HCT116 (cell line): ENCODE results near the gene CIBAR2. TPM values are rescaled to one million over a fixed set of nuclear protein-coding genes. Genes with fewer than 3 reads are reported as not detected.

Experiments used
- EGR1 ChIP-seq: IDR thresholded peaks from 2 replicates; pipeline ENCODE4 v1.6.1; 2012; ENCODE audit warnings: low read depth
- EZH2 ChIP-seq: fragments of 200-600 bp; sonication (generic); IDR thresholded peaks from 2 replicates; pipeline ENCODE4 v1.6.1; 2017; ENCODE audit warnings: antibody characterized with exemption, mixed run types
- EZH2phosphoT487 ChIP-seq: fragments of 200-600 bp; IDR thresholded peaks from 2 replicates; pipeline ENCODE4 v1.6.1; 2018; ENCODE audit warnings: antibody characterized with exemption, borderline replicate concordance
- RAD21 ChIP-seq: IDR thresholded peaks from 2 replicates; pipeline ENCODE4 v1.6.1; 2012; ENCODE audit warnings: low read depth, mild to moderate bottlenecking
- SIN3A ChIP-seq: IDR thresholded peaks from 2 replicates; pipeline ENCODE4 v1.6.1; 2012; ENCODE audit warnings: low read depth
- TCF7L2 ChIP-seq: IDR thresholded peaks from 2 replicates; pipeline ENCODE4 v1.7.0; 2011; ENCODE audit warnings: borderline replicate concordance, inconsistent platforms; ENCODE audit not compliant: insufficient read depth, insufficient read length; ENCODE audit errors: extremely low read depth
- total RNA-seq: library from RNA; stranded (reverse); gene quantifications from one replicate; pipeline ENCODE4 v1.2.1, GENCODE V29; 2021; ENCODE audit not compliant: unreplicated experiment
- TF ChIP-seq, protein P1 (sequence below): IDR thresholded peaks from 2 replicates; pipeline ENCODE4 v1.6.1; 2011; ENCODE audit warnings: mild to moderate bottlenecking, low read length, moderate library complexity; ENCODE audit not compliant: insufficient replicate concordance; ENCODE audit errors: extremely low read depth
- TF ChIP-seq, protein P2 (sequence below): IDR thresholded peaks from 2 replicates; pipeline ENCODE4 v1.6.1; 2012; ENCODE audit warnings: low read depth

The CIBAR2 gene
- total RNA-seq, 1 experiment from 2014 or later, result 0.27 TPM

DNA sequence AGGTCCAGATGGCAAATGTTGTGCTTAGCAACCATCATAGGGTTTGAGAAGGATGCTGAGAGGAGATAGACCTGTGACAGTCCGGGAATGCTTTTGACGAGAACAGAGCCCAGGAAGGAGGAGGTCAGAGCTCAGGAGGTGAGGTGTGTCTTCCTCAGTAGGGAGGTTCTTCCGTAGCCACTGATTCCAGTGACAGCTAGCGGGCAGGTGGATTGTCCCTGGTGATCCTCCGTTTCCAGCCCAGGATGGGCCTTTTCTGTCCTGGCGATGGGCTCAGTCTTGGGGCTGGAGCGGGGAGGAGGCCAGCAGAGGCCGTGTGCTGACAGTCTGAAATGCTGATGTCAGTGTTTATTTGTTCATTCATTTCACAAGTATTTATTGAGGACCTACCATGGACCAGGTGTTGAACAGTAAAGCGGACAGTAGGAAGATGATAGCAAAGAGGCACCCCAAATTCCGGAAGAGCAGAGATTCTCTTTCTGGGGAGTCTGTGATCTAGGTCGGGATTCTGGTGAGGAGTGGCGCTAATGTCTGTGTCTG is 45.9 kb downstream of the CIBAR2 start (continued):
- TF ChIP-seq, protein P1, sequence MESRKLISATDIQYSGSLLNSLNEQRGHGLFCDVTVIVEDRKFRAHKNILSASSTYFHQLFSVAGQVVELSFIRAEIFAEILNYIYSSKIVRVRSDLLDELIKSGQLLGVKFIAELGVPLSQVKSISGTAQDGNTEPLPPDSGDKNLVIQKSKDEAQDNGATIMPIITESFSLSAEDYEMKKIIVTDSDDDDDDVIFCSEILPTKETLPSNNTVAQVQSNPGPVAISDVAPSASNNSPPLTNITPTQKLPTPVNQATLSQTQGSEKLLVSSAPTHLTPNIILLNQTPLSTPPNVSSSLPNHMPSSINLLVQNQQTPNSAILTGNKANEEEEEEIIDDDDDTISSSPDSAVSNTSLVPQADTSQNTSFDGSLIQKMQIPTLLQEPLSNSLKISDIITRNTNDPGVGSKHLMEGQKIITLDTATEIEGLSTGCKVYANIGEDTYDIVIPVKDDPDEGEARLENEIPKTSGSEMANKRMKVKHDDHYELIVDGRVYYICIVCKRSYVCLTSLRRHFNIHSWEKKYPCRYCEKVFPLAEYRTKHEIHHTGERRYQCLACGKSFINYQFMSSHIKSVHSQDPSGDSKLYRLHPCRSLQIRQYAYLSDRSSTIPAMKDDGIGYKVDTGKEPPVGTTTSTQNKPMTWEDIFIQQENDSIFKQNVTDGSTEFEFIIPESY, result no peak
- TF ChIP-seq RAD21, result no peak
- TF ChIP-seq EZH2, result no peak
- TF ChIP-seq EZH2phosphoT487, result no peak
- TF ChIP-seq EGR1, result no peak
- TF ChIP-seq SIN3A, result no peak
- TF ChIP-seq, protein P2, sequence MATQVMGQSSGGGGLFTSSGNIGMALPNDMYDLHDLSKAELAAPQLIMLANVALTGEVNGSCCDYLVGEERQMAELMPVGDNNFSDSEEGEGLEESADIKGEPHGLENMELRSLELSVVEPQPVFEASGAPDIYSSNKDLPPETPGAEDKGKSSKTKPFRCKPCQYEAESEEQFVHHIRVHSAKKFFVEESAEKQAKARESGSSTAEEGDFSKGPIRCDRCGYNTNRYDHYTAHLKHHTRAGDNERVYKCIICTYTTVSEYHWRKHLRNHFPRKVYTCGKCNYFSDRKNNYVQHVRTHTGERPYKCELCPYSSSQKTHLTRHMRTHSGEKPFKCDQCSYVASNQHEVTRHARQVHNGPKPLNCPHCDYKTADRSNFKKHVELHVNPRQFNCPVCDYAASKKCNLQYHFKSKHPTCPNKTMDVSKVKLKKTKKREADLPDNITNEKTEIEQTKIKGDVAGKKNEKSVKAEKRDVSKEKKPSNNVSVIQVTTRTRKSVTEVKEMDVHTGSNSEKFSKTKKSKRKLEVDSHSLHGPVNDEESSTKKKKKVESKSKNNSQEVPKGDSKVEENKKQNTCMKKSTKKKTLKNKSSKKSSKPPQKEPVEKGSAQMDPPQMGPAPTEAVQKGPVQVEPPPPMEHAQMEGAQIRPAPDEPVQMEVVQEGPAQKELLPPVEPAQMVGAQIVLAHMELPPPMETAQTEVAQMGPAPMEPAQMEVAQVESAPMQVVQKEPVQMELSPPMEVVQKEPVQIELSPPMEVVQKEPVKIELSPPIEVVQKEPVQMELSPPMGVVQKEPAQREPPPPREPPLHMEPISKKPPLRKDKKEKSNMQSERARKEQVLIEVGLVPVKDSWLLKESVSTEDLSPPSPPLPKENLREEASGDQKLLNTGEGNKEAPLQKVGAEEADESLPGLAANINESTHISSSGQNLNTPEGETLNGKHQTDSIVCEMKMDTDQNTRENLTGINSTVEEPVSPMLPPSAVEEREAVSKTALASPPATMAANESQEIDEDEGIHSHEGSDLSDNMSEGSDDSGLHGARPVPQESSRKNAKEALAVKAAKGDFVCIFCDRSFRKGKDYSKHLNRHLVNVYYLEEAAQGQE, result no peak
- TF ChIP-seq TCF7L2, result no peak
